Measurements from ENCODE around the gene KANK2. TPM values are rescaled to one million over a fixed set of nuclear protein-coding genes. Genes with fewer than 3 reads are reported as not detected.

Gene KANK2
- total and polyA plus RNA-seq, 2 experiments from 2014 or later, result 15.9 to 65.4 TPM

DNA sequence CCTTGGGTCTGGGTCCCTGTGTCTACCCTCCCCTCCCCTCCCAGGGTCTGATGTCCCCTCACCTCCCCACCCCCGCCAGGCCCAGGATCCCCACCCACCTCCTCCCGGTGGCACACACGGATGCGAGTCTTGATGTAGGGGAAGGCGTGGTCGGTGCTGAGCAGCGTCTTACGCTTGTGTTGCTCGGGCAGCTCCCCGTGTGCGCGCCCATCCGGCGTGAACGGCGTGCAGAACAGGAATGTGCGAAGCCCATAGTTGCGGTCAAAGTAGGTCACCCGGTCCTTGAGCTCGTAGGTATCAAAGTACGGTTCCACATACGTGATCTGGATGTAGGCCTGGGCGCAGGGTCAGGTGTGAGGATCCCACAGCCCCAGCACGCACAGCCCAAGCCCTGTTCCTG, 4.4 kb upstream of the KANK2 start (continued):
- TF ChIP-seq NANOG (IDR thresholded peaks at IDR 0.05; ENCODE audit: borderline replicate concordance), result no peak
- TF ChIP-seq POLR2AphosphoS5 (IDR thresholded peaks at IDR 0.05; ENCODE audit: low read depth), result no peak
- TF ChIP-seq ZNF331 (CRISPR knock-in tag; IDR thresholded peaks at IDR 0.05; ENCODE audit: low read depth), result no peak

DNA sequence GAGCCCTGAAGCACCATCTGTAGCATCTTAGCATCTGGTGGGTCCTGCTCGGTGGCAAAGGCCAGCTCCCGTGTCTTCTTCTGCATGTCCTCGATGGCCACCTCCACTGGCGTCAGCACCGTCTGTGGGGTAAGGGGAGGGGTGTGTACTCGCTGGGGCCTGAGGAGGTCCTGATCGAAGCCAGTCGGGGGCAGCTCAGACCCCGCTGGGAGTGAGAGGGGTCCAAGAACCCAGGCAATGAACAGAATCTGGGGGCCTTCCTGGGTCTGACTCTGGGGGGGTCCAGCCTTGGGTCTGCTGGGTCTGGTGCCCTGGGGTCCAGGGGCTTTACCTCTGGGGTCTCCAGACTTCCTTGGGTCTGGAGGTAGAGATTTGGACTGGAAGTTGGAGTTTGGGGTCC, 3.6 kb upstream of the KANK2 start:
- Mint-ChIP-seq H3K27ac (no peak overlapping the region), H3K9me3 (no peaks in the 10 kb centered on the region), H3K4me1 (peaks cover 3% of the 10 kb centered on the region; the same call in 2 of the 3 replicates), H3K4me3 (no peak overlapping the region), H3K27me3 (ENCODE audit: insufficient read depth, low read depth, poor library complexity) (peaks cover 11% of the 10 kb centered on the region), H3K36me3 (ENCODE audit: low read depth) (peaks cover 7% of the 10 kb centered on the region; the same call in 2 of the 3 replicates)
- Histone ChIP-seq H3K4me1 (ENCODE audit: insufficient read depth) (no peaks in the 10 kb centered on the region; the same call in 1 of the 2 replicates), H3K9me2 (ENCODE audit: insufficient read depth) (no peaks in the 10 kb centered on the region), H3K79me2 (replicated peaks; ENCODE audit: insufficient read depth) (no peaks in the 10 kb centered on the region), H2AFZ (no peak overlapping the region), H4K20me1 (replicated peaks; ENCODE audit: insufficient read depth) (no peaks in the 10 kb centered on the region), H3K27me3 (ENCODE audit: insufficient read depth) (no peaks in the 10 kb centered on the region), H3K27ac (ENCODE audit: low read depth) (no peak overlapping the region), H3K36me3 (ENCODE audit: insufficient read depth) (no peaks in the 10 kb centered on the region), H3K4me2 (no peak overlapping the region), H3F3A (replicated peaks; ENCODE audit: low read depth) (peaks cover 30% of the 10 kb centered on the region), H3K4me3 (no peak overlapping the region)
- no peak for DNase-seq (ENCODE audit: low spot score)
- TF ChIP-seq, protein P1, sequence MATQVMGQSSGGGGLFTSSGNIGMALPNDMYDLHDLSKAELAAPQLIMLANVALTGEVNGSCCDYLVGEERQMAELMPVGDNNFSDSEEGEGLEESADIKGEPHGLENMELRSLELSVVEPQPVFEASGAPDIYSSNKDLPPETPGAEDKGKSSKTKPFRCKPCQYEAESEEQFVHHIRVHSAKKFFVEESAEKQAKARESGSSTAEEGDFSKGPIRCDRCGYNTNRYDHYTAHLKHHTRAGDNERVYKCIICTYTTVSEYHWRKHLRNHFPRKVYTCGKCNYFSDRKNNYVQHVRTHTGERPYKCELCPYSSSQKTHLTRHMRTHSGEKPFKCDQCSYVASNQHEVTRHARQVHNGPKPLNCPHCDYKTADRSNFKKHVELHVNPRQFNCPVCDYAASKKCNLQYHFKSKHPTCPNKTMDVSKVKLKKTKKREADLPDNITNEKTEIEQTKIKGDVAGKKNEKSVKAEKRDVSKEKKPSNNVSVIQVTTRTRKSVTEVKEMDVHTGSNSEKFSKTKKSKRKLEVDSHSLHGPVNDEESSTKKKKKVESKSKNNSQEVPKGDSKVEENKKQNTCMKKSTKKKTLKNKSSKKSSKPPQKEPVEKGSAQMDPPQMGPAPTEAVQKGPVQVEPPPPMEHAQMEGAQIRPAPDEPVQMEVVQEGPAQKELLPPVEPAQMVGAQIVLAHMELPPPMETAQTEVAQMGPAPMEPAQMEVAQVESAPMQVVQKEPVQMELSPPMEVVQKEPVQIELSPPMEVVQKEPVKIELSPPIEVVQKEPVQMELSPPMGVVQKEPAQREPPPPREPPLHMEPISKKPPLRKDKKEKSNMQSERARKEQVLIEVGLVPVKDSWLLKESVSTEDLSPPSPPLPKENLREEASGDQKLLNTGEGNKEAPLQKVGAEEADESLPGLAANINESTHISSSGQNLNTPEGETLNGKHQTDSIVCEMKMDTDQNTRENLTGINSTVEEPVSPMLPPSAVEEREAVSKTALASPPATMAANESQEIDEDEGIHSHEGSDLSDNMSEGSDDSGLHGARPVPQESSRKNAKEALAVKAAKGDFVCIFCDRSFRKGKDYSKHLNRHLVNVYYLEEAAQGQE (IDR thresholded peaks at IDR 0.05; ENCODE audit: unreplicated experiment), result no peak
- TF ChIP-seq POLR2AphosphoS5 (IDR thresholded peaks at IDR 0.05; ENCODE audit: low read depth) (no peak), CTCF (conservative IDR thresholded peaks at IDR 0.05; ENCODE audit: low read depth in 2 of 2) (no peak), STAT1 (IDR thresholded peaks at IDR 0.05; ENCODE audit: unreplicated experiment) (no peak), JUNB (IDR thresholded peaks at IDR 0.05; ENCODE audit: unreplicated experiment) (no peak), ZNF331 (CRISPR knock-in tag; IDR thresholded peaks at IDR 0.05; ENCODE audit: low read depth) (no peak), CREB1 (CRISPR knock-in tag; IDR thresholded peaks at IDR 0.05; ENCODE audit: low read depth) (no peak), EZH2 (IDR thresholded peaks at IDR 0.05; ENCODE audit: low read depth, unreplicated experiment) (no peak), NANOG (IDR thresholded peaks at IDR 0.05; ENCODE audit: borderline replicate concordance) (no peak), EZH2phosphoT487 (IDR thresholded peaks at IDR 0.05; ENCODE audit: unreplicated experiment) (no peak), ZNF114 (CRISPR knock-in tag; IDR thresholded peaks at IDR 0.05) (no peak)
- TF ChIP-seq, protein P2, sequence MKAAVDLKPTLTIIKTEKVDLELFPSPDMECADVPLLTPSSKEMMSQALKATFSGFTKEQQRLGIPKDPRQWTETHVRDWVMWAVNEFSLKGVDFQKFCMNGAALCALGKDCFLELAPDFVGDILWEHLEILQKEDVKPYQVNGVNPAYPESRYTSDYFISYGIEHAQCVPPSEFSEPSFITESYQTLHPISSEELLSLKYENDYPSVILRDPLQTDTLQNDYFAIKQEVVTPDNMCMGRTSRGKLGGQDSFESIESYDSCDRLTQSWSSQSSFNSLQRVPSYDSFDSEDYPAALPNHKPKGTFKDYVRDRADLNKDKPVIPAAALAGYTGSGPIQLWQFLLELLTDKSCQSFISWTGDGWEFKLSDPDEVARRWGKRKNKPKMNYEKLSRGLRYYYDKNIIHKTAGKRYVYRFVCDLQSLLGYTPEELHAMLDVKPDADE (IDR thresholded peaks at IDR 0.05), result no peak
- TF ChIP-seq, protein P3, sequence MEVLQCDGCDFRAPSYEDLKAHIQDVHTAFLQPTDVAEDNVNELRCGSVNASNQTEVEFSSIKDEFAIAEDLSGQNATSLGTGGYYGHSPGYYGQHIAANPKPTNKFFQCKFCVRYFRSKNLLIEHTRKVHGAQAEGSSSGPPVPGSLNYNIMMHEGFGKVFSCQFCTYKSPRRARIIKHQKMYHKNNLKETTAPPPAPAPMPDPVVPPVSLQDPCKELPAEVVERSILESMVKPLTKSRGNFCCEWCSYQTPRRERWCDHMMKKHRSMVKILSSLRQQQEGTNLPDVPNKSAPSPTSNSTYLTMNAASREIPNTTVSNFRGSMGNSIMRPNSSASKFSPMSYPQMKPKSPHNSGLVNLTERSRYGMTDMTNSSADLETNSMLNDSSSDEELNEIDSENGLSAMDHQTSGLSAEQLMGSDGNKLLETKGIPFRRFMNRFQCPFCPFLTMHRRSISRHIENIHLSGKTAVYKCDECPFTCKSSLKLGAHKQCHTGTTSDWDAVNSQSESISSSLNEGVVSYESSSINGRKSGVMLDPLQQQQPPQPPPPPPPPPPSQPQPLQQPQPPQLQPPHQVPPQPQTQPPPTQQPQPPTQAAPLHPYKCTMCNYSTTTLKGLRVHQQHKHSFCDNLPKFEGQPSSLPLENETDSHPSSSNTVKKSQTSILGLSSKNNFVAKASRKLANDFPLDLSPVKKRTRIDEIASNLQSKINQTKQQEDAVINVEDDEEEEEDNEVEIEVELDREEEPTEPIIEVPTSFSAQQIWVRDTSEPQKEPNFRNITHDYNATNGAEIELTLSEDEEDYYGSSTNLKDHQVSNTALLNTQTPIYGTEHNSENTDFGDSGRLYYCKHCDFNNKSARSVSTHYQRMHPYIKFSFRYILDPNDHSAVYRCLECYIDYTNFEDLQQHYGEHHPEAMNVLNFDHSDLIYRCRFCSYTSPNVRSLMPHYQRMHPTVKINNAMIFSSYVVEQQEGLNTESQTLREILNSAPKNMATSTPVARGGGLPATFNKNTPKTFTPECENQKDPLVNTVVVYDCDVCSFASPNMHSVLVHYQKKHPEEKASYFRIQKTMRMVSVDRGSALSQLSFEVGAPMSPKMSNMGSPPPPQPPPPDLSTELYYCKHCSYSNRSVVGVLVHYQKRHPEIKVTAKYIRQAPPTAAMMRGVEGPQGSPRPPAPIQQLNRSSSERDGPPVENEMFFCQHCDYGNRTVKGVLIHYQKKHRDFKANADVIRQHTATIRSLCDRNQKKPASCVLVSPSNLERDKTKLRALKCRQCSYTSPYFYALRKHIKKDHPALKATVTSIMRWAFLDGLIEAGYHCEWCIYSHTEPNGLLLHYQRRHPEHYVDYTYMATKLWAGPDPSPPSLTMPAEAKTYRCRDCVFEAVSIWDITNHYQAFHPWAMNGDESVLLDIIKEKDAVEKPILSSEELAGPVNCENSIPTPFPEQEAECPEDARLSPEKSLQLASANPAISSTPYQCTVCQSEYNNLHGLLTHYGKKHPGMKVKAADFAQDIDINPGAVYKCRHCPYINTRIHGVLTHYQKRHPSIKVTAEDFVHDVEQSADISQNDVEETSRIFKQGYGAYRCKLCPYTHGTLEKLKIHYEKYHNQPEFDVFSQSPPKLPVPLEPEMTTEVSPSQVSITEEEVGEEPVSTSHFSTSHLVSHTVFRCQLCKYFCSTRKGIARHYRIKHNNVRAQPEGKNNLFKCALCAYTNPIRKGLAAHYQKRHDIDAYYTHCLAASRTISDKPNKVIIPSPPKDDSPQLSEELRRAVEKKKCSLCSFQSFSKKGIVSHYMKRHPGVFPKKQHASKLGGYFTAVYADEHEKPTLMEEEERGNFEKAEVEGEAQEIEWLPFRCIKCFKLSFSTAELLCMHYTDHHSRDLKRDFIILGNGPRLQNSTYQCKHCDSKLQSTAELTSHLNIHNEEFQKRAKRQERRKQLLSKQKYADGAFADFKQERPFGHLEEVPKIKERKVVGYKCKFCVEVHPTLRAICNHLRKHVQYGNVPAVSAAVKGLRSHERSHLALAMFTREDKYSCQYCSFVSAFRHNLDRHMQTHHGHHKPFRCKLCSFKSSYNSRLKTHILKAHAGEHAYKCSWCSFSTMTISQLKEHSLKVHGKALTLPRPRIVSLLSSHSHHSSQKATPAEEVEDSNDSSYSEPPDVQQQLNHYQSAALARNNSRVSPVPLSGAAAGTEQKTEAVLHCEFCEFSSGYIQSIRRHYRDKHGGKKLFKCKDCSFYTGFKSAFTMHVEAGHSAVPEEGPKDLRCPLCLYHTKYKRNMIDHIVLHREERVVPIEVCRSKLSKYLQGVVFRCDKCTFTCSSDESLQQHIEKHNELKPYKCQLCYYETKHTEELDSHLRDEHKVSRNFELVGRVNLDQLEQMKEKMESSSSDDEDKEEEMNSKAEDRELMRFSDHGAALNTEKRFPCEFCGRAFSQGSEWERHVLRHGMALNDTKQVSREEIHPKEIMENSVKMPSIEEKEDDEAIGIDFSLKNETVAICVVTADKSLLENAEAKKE (CRISPR knock-in tag; IDR thresholded peaks at IDR 0.05), result no peak
- no peak for ATAC-seq

Data from GM23338 (cell line).